GM12873 (cell line): ENCODE results near the gene SNX9.

ENCODE experiments used
- CTCF ChIP-seq: IDR thresholded peaks from 2 replicates; pipeline ENCODE4 v1.5.1; 2012; ENCODE audit warnings: low read depth, mild to moderate bottlenecking, moderate library complexity, low read length, control low read depth; ENCODE audit not compliant: insufficient read depth; ENCODE audit errors: missing control alignments

The SNX9 gene

DNA sequence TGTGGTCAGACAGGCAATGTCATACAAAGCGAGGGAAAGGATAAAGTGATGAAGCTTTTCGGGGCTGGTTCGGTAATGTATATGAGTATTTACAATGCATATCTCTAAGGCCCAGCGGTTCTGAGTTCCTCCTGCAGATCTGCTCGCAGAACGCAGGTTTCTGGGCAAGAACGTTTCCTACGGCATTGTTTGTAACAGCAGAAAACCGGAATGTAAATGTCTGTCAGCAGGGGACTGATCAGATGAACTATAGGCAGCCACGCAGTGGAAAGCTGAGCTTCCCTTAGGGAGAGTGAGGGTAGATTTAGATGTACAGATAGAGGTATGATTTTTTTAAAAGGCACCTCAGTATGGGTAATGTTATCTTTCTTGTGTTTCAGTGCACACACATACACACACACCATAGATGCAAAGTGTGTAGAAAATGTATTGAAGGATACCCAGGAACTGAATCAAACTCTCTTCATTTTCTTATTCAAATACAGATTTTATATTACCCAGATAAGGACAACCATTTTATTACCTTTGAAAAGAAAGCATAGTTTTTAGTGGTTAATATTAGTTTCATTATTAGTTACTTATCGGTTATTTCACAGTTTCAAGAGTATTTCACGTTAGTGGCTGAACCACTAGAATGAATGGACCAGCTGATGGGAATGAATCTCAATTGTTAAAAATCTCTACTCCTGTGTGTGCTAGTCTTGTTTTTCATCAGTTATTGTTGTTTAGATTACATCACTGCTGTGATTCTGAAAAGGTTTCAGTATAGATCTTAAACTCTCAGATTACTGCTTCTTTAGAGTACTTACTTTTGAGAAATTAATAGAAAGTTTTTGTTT, 56.2 kb downstream of the SNX9 start:
- TF ChIP-seq CTCF: no peak

DNA sequence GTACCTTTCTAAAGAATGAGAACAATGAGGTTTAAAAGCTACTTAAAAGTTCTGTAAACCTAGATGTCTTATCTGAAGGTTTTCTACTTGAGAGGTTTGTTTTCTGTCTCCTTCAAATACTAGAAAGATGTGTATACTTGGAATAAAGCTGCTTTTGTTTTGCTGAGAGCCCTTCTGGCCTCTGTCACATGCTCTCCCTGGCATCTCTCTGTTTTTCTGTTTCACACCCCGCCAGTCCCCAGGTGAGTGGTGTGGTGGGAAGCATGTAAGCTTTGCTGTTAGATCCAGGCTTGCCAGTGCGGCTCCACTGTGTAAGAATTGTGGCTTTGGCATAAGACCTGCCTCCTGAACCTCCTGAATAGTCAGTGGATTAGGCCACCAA, 56.8 kb downstream of the SNX9 start:
- TF ChIP-seq CTCF: no peak

DNA sequence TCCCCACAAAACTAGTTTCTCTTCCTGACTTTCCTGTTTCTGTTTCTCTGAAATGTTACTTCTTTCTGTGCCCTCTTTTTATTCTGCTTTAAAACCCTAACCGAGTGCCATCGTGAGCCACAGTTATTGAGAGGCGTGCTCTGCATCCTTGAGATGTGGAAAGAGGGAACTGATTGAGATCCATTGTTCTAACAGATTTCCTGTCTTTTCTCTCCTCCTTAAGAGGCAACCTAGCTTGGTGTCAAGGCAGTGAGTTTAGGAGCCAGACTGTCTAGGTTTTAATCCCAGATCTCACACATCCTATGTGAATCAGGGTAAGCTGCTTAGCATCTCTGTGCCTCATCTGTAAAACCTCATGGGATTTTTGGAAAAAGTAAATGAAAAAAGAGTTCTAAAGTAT, 57.5 kb downstream of the SNX9 start:
- no peak for TF ChIP-seq CTCF

DNA sequence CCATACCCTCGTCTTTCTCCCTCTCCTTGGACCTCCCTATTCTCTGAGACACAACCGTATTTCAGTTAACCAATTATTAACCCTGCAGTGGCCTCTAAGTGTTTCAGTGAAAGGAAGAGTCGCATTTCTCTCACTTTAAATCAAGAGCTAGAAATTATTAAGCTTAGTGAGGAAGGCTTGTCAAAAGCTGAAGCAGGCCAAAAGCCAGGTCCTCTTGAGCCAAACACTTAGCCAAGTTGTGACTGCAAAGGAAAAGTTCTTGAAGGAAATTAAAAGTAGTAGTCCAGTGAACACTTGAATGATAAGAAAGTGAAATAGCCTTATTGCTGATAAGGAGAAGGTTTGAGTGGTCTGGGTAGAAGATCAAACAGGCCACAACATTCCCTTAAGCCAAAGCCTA, 58.3 kb downstream of the SNX9 start:
- no peak for TF ChIP-seq CTCF

GRCh38 chr6:157884756-157885155, 61.7 kb downstream of the SNX9 start:
- TF ChIP-seq CTCF: no peak

DNA sequence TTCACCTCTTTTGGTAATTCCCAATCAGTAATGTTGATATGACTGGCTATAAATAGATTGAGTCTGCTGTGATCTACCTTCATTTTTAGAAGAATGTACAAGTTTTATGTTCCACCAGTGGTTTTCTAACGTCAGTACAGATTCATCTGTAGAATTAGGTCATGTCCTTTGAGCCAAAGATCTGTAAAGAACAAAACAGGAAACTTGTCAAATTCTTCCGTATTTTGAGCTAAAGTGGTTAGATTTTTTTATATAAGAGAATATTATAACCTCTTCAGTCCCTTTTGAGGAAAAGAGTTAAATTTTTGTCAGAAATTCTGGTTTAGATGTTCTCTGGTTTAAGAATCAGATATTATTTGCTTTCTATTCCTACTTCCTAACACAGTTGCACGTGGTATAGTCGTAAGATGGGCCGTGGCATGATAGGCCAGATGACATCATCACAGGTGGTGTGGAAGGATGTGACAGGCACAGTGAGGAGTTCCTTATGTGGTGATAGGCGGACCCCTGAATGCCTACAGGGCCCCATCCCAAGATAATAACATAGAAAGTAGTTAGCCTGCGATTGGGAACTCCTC, 62.3 kb downstream of the SNX9 start:
- TF ChIP-seq CTCF: no peak

GRCh38 chr6:157885876-157886275, 62.8 kb downstream of the SNX9 start:
- TF ChIP-seq CTCF: no peak
